Upper lobe of left lung (tissue), 4 donors: Measurements from ENCODE around the gene LAMC2.

Experiments
- CTCF ChIP-seq, 6 experiments: fragments of 450-650 bp in 4 of 6; fragments of 200-600 bp in 2 of 6; sonication (generic) in 2 of 6; IDR thresholded peaks; one replicate each; pipeline ENCODE4 v1.5.1; 2016 to 2019; ENCODE audit warnings: antibody characterized with exemption in 6 of 6
- EP300 ChIP-seq, 4 donors: sonication (generic); formaldehyde crosslinking; IDR thresholded peaks; one replicate each; pipeline ENCODE4 v1.5.1; 2017; ENCODE audit warnings: antibody characterized with exemption in 4 of 4, control low read depth in 2 of 4
- POLR2AphosphoS5 ChIP-seq, 2 donors: sonication (generic); formaldehyde crosslinking; IDR thresholded peaks; one replicate each; pipeline ENCODE4 v1.5.1; 2017; ENCODE audit warnings: antibody characterized with exemption in 2 of 2

- TF ChIP-seq CTCF (IDR thresholded peaks at IDR 0.05) (no peak), POLR2AphosphoS5 (IDR thresholded peaks at IDR 0.05) (no peak), EP300 (IDR thresholded peaks at IDR 0.05) (no peak)
Measured at GRCh38 chr1:183226963-183227362, 40.9 kb downstream of the LAMC2 start.
